HepG2 (cell line): ENCODE data around the gene ZDHHC14. TPM values are rescaled to one million over a fixed set of nuclear protein-coding genes. Genes with fewer than 3 reads are reported as not detected.
A peak's percentile ranks its signal among the peaks of the same experiment; 100 is the strongest.

Experiments used
- ADNP ChIP-seq: sonication (generic); formaldehyde crosslinking; IDR thresholded peaks from 2 replicates; pipeline ENCODE4 v1.4.0; 2020; ENCODE audit warnings: missing genetic modification reagents
- FLYWCH1 ChIP-seq: sonication (generic); formaldehyde crosslinking; IDR thresholded peaks from 2 replicates; pipeline ENCODE4 v1.8.1; 2023; ENCODE audit warnings: mild to moderate bottlenecking, missing genetic modification reagents
- HBP1 ChIP-seq: IDR thresholded peaks from 2 replicates; pipeline ENCODE4 v1.6.1; 2016; ENCODE audit warnings: low read depth, control low read depth
- HNF4G ChIP-seq, 2 experiments: sonication (generic) in 1 of 2; formaldehyde crosslinking in 1 of 2; IDR thresholded peaks; 2 replicates each; pipeline versions ENCODE4 v1.4.0 to v1.6.1; 2011 to 2020; ENCODE audit warnings: borderline replicate concordance in 2 of 2, low read depth in 2 of 2, mild to moderate bottlenecking in 2 of 2, low read length in 1 of 2, missing genetic modification reagents in 1 of 2, moderate library complexity in 1 of 2
- HOXA9 ChIP-seq: sonication (generic); formaldehyde crosslinking; IDR thresholded peaks from 2 replicates; pipeline ENCODE4 v1.8.1; 2022; ENCODE audit warnings: missing genetic modification reagents, mild to moderate bottlenecking, moderate library complexity, borderline replicate concordance
- KLF6 ChIP-seq: IDR thresholded peaks from 2 replicates; pipeline ENCODE4 v1.8.0; 2016; ENCODE audit warnings: missing biosample characterization, missing genetic modification reagents
- MED1 ChIP-seq: sonication (generic); formaldehyde crosslinking; IDR thresholded peaks from 2 replicates; pipeline ENCODE4 v1.4.0; 2020; ENCODE audit warnings: missing genetic modification reagents
- MTA1 ChIP-seq: sonication (generic); formaldehyde crosslinking; IDR thresholded peaks from 2 replicates; pipeline ENCODE4 v1.4.0; 2020; ENCODE audit warnings: missing genetic modification reagents, mild to moderate bottlenecking, borderline replicate concordance
- NAIF1 ChIP-seq: sonication (generic); formaldehyde crosslinking; IDR thresholded peaks from 2 replicates; pipeline ENCODE4 v1.5.0; 2020; ENCODE audit warnings: mild to moderate bottlenecking, missing genetic modification reagents, borderline replicate concordance
- NFATC3 ChIP-seq: sonication (generic); formaldehyde crosslinking; IDR thresholded peaks from 2 replicates; pipeline ENCODE4 v1.5.1; 2020; ENCODE audit warnings: mild to moderate bottlenecking, missing genetic modification reagents
- NKX3-1 ChIP-seq: sonication (generic); formaldehyde crosslinking; IDR thresholded peaks from 2 replicates; pipeline ENCODE4 v1.5.0; 2020; ENCODE audit warnings: missing genetic modification reagents
- PAX8 ChIP-seq: sonication (generic); formaldehyde crosslinking; IDR thresholded peaks from 2 replicates; pipeline ENCODE4 v1.8.0; 2022; ENCODE audit warnings: mild to moderate bottlenecking, missing genetic modification reagents, borderline replicate concordance
- POGZ ChIP-seq: sonication (generic); formaldehyde crosslinking; IDR thresholded peaks from 2 replicates; pipeline ENCODE4 v1.4.0; 2020; ENCODE audit warnings: mild to moderate bottlenecking, missing genetic modification reagents
- SMAD9 ChIP-seq: sonication (generic); formaldehyde crosslinking; IDR thresholded peaks from 2 replicates; pipeline ENCODE4 v1.5.1; 2020; ENCODE audit warnings: mild to moderate bottlenecking, missing genetic modification reagents
- SP4 ChIP-seq: sonication (generic); formaldehyde crosslinking; IDR thresholded peaks from 2 replicates; pipeline ENCODE4 v1.8.1; 2023; ENCODE audit warnings: mild to moderate bottlenecking, missing genetic modification reagents
- SRSF1 ChIP-seq: fragments of 200-400 bp; formaldehyde crosslinking; optimal IDR thresholded peaks from 2 replicates; pipeline ENCODE3; 2017; ENCODE audit warnings: mild to moderate bottlenecking, low read depth, low read length, moderate library complexity
- TEAD2 ChIP-seq: sonication (generic); formaldehyde crosslinking; IDR thresholded peaks from 2 replicates; pipeline ENCODE4 v1.9.0; 2021; ENCODE audit warnings: missing genetic modification reagents
- ZBTB26 ChIP-seq: IDR thresholded peaks from 2 replicates; pipeline ENCODE4 v1.6.1; 2016; ENCODE audit warnings: missing compliant biosample characterization, missing genetic modification reagents, borderline replicate concordance
- ZBTB3 ChIP-seq: sonication (generic); formaldehyde crosslinking; IDR thresholded peaks from 2 replicates; pipeline ENCODE4 v1.4.0; 2020; ENCODE audit warnings: low read depth, mild to moderate bottlenecking, moderate library complexity, missing genetic modification reagents, borderline replicate concordance
- ZNF20 ChIP-seq: sonication (generic); formaldehyde crosslinking; IDR thresholded peaks from 2 replicates; pipeline ENCODE4 v1.4.0; 2020; ENCODE audit warnings: mild to moderate bottlenecking, moderate library complexity, missing genetic modification reagents
- ZNF75D ChIP-seq: sonication (generic); formaldehyde crosslinking; IDR thresholded peaks from 2 replicates; pipeline ENCODE4 v1.8.1; 2023; ENCODE audit warnings: missing genetic modification reagents, mild to moderate bottlenecking, borderline replicate concordance
- polyA plus RNA-seq, 8 experiments: library from polyadenylated mRNA; depleted of rRNA in 3 of 8; stranded (reverse) in 7 of 8; unstranded in 1 of 8; fragments of >200 nt; fragmentation: Illumina TruSeq in 4 of 8; extraction: Trizol in 4 of 8; gene quantifications; 2 replicates each; pipeline versions ENCODE4 v1.2.1 to v1.2.3, GENCODE V29; 2011 to 2016; ENCODE audit warnings: low read depth in 4 of 8, missing spikeins in 1 of 8, mixed read lengths in 1 of 8; ENCODE audit not compliant: insufficient read depth in 1 of 8
- total RNA-seq, 5 experiments: library from RNA; depleted of rRNA; stranded (reverse); fragments of >200 nt; fragmentation: Illumina TruSeq; extraction: Trizol; gene quantifications; 2 replicates each; pipeline ENCODE4 v1.2.3, GENCODE V29; 2016; ENCODE audit warnings: low read depth in 1 of 5
- TF ChIP-seq, protein P1 (sequence below): sonication (generic); formaldehyde crosslinking; IDR thresholded peaks from 2 replicates; pipeline ENCODE4 v1.4.0; 2020; ENCODE audit warnings: missing genetic modification reagents
- TF ChIP-seq, protein P2 (sequence below): sonication (generic); formaldehyde crosslinking; IDR thresholded peaks from 2 replicates; pipeline ENCODE4 v1.5.0; 2020; ENCODE audit warnings: missing genetic modification reagents

ZDHHC14 gene
- total and polyA plus RNA-seq, 2 of the 13 experiments (the other 11 are each of a cell fraction or from before 2014, with no cell fraction given) = 3.7 to 9.5 TPM

DNA sequence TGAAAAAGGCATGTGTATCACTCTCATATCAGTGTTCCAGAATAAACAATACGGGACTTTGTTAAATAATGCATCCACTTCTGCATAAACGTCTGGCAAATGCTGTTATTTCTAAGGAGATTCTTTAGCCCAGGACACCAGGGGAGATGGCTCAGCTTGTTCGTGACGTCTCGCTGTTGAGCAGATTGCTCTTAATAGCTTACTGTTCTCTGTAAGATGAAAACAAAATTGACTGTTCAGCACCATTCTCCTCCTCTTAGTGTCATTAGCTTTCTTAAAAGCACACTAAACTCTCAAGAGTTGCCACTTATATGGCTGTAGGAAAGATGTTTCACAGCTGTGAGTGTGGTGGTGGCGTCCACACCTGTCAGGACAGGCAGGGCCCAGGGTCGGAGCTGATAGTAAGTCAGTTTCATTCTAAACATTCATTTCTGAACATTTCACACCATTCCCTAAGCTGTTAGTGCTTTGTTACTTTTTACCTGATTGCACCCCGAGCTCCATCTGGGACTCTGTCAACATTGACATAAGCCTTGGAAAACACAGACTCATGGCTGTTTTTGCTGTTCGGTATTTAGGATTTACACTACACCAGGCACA lies 132.1 kb downstream of the ZDHHC14 start (continued):
- TF ChIP-seq, protein P1, sequence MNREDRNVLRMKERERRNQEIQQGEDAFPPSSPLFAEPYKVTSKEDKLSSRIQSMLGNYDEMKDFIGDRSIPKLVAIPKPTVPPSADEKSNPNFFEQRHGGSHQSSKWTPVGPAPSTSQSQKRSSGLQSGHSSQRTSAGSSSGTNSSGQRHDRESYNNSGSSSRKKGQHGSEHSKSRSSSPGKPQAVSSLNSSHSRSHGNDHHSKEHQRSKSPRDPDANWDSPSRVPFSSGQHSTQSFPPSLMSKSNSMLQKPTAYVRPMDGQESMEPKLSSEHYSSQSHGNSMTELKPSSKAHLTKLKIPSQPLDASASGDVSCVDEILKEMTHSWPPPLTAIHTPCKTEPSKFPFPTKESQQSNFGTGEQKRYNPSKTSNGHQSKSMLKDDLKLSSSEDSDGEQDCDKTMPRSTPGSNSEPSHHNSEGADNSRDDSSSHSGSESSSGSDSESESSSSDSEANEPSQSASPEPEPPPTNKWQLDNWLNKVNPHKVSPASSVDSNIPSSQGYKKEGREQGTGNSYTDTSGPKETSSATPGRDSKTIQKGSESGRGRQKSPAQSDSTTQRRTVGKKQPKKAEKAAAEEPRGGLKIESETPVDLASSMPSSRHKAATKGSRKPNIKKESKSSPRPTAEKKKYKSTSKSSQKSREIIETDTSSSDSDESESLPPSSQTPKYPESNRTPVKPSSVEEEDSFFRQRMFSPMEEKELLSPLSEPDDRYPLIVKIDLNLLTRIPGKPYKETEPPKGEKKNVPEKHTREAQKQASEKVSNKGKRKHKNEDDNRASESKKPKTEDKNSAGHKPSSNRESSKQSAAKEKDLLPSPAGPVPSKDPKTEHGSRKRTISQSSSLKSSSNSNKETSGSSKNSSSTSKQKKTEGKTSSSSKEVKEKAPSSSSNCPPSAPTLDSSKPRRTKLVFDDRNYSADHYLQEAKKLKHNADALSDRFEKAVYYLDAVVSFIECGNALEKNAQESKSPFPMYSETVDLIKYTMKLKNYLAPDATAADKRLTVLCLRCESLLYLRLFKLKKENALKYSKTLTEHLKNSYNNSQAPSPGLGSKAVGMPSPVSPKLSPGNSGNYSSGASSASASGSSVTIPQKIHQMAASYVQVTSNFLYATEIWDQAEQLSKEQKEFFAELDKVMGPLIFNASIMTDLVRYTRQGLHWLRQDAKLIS (CRISPR knock-in tag) = no peak
- TF ChIP-seq SMAD9 (CRISPR knock-in tag) = no peak
- no peak for TF ChIP-seq PAX8
- no peak for TF ChIP-seq NKX3-1 (CRISPR knock-in tag)
- no peak for TF ChIP-seq HNF4G (IDR thresholded peaks at IDR 0.05; ENCODE audit: borderline replicate concordance, low read depth, low read length)
- peak; percentile 74; the same call in 1 of the 2 replicates for TF ChIP-seq HNF4G (CRISPR knock-in tag; IDR thresholded peaks at IDR 0.05; ENCODE audit: borderline replicate concordance, low read depth)
- no peak for TF ChIP-seq ADNP (CRISPR knock-in tag)
- no peak for TF ChIP-seq HOXA9 (CRISPR knock-in tag)
- TF ChIP-seq NFATC3 (CRISPR knock-in tag) = no peak
- 0 out of 2 replicates have a peak, but pooled peaks have one; percentile 16 for TF ChIP-seq SP4 (CRISPR knock-in tag)
- no peak for TF ChIP-seq ZBTB26 (CRISPR knock-in tag)
- peak; percentile 59; the same call in 1 of the 2 replicates for TF ChIP-seq HBP1 (CRISPR knock-in tag)
- TF ChIP-seq ZNF75D (CRISPR knock-in tag) = no peak
- no peak for TF ChIP-seq NAIF1 (CRISPR knock-in tag)
- TF ChIP-seq, protein P2, sequence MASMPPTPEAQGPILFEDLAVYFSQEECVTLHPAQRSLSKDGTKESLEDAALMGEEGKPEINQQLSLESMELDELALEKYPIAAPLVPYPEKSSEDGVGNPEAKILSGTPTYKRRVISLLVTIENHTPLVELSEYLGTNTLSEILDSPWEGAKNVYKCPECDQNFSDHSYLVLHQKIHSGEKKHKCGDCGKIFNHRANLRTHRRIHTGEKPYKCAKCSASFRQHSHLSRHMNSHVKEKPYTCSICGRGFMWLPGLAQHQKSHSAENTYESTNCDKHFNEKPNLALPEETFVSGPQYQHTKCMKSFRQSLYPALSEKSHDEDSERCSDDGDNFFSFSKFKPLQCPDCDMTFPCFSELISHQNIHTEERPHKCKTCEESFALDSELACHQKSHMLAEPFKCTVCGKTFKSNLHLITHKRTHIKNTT = no peak
- TF ChIP-seq MED1 = peak; percentile 95
- no peak for TF ChIP-seq FLYWCH1 (CRISPR knock-in tag)
- no peak for TF ChIP-seq SRSF1
- TF ChIP-seq TEAD2 (CRISPR knock-in tag) = no peak
- TF ChIP-seq POGZ (CRISPR knock-in tag) = peak; percentile 69
- TF ChIP-seq ZBTB3 = 0 out of 2 replicates have a peak, but pooled peaks have one; percentile 71
- TF ChIP-seq KLF6 (CRISPR knock-in tag) = no peak; the same call in 1 of the 2 replicates
- no peak for TF ChIP-seq ZNF20
- TF ChIP-seq MTA1 (CRISPR knock-in tag) = no peak
